AG09309 (cell line): Measurements from ENCODE around the gene FHL3.
A peak's percentile ranks its signal among the peaks of the same experiment; 100 is the strongest.
"Not testable (repeated sequence)": the region's sequence is repeated elsewhere in the genome, so short reads cannot be mapped to it uniquely, and the experiment has no call there.

Experiments used
- DNase-seq: peaks from one replicate; pipeline ENCODE4 v3.0.0-alpha.2; 2010; ENCODE audit warnings: low read depth
- H3K4me3 ChIP-seq: 2 replicates; pipeline ENCODE4 v1.5.1; 2011; ENCODE audit warnings: mild to moderate bottlenecking, low read depth, low read length, moderate library complexity; ENCODE audit not compliant: control insufficient read depth
- TF ChIP-seq, protein P1 (sequence below): IDR thresholded peaks from 2 replicates; pipeline ENCODE4 v1.5.1; 2011; ENCODE audit warnings: mild to moderate bottlenecking, low read depth, low read length, inconsistent platforms; ENCODE audit not compliant: insufficient read depth, control insufficient read depth; ENCODE audit errors: missing control alignments

The FHL3 gene

GRCh38 chr1:38043036-38043747 lies 37.9 kb upstream of the FHL3 start:
- TF ChIP-seq, protein P1, sequence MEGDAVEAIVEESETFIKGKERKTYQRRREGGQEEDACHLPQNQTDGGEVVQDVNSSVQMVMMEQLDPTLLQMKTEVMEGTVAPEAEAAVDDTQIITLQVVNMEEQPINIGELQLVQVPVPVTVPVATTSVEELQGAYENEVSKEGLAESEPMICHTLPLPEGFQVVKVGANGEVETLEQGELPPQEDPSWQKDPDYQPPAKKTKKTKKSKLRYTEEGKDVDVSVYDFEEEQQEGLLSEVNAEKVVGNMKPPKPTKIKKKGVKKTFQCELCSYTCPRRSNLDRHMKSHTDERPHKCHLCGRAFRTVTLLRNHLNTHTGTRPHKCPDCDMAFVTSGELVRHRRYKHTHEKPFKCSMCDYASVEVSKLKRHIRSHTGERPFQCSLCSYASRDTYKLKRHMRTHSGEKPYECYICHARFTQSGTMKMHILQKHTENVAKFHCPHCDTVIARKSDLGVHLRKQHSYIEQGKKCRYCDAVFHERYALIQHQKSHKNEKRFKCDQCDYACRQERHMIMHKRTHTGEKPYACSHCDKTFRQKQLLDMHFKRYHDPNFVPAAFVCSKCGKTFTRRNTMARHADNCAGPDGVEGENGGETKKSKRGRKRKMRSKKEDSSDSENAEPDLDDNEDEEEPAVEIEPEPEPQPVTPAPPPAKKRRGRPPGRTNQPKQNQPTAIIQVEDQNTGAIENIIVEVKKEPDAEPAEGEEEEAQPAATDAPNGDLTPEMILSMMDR: no peak
- DNase-seq: no peak
- no peak overlapping the region for H3K4me3 ChIP-seq

DNA sequence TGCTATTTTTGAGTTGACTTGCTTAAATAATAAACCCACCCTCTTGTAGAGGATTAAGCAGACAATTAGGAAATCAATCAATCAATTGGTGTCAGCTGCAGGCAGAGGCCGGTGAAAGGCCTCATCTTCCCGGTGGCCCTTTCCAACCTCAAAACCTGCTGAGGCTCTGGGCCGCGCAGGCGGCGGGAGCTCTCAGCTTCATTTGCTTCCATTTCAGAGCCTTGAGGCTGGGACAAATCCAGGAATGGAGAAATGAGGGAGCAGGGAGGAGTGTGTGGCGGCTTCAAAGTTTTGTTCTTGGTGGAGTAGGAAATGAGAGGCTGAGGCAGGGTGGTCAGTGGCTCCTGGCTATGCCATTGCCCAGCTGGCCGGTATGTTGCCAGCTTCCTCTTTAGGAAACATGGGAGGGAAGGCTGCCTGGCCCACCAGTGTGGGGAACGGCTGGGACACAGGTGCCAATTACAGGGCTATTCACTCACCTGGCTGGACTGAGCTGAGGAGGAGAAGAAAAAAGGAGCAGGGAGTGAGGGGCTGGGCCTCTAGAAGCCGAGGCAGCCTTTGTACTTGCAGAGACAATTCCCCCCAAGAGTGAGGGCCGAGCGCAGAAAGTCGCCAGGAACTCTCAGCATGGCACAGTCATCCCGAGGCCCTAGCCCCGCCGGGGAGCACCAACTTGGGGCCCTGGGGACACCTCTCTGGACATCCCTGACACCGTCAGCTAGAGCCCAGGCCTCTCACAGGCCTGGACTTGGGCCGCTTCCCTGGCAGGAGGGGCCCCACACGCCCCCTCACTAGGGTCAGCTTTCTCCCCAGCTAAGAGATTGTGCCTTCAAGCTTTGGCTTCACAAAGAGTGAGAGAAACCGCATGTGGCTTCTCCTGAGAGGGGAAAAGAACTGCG lies 36.9 kb upstream of the FHL3 start:
- TF ChIP-seq, protein P1: no peak
- no peak overlapping the region for H3K4me3 ChIP-seq

GRCh38 chr1:38039331-38040088 lies 34.2 kb upstream of the FHL3 start:
- TF ChIP-seq, protein P1: no peak
- H3K4me3 ChIP-seq: no peak overlapping the region
- no peak for DNase-seq

More for the DNA sequence above, 36.9 kb upstream of the FHL3 start:
- DNase-seq: no peak

GRCh38 chr1:38038861-38039260 lies 33.5 kb upstream of the FHL3 start:
- no peak overlapping the region for H3K4me3 ChIP-seq
- TF ChIP-seq, protein P1: no peak
- DNase-seq: no peak

GRCh38 chr1:38037221-38037939 lies 32.1 kb upstream of the FHL3 start:
- DNase-seq: no peak
- TF ChIP-seq, protein P1: peak; percentile 21
- no peak overlapping the region for H3K4me3 ChIP-seq

GRCh38 chr1:38034871-38035270 lies 29.6 kb upstream of the FHL3 start:
- H3K4me3 ChIP-seq: no peak overlapping the region
- TF ChIP-seq, protein P1: no peak
- DNase-seq: no peak

DNA sequence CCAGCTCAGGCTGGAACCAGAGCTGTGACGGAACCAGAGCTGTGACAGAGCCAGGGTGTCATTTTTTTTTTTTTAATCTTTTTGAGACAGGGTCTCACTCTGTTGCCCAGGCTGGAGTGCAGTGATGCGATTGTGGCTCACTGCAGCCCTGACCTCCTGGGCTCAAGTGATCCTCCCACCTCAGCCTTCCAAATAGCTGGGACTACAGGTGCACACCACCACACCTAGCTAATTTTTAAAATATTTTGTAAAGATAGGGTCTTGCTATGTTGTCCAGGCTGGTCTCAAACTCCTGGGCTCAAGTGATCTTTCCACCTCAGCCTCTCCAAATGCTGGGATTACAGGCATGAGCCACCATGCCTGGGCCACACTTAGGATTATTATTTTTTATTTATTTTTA lies 27.7 kb upstream of the FHL3 start:
- not testable (repeated sequence) for H3K4me3 ChIP-seq, DNase-seq
